ENCODE results near the gene COLGALT1.

Gene COLGALT1

GRCh38 chr19:17576758-17577456 is 21.5 kb downstream of the COLGALT1 start:
- Histone ChIP-seq H3K9me3 (ENCODE audit: control extremely low read depth in 1 of 5, control insufficient read depth in 4 of 5, insufficient read depth in 2 of 5, low read depth in 1 of 5, low read length in 4 of 5) (no peaks in the 10 kb centered on the region), H3K4me3 (ENCODE audit: control insufficient read depth in 1 of 7, extremely low read depth in 1 of 7, insufficient read depth in 4 of 7, low read depth in 2 of 7, low read length in 6 of 7) (no peak overlapping the region), H3K4me1 (ENCODE audit: control extremely low read depth in 1 of 4, control insufficient read depth in 4 of 4, insufficient read depth in 4 of 4, low read length in 3 of 4) (no peaks in the 10 kb centered on the region), H3K27me3 (replicated peaks in 2 of 5; ENCODE audit: control insufficient read depth in 4 of 5, insufficient read depth in 5 of 5, low read length in 4 of 5) (no peaks in the 10 kb centered on the region), H3K27ac (ENCODE audit: insufficient read depth in 1 of 2, low read depth in 1 of 2, low read length in 2 of 2, poor library complexity in 1 of 2, severe bottlenecking in 2 of 2) (no peak overlapping the region), H3K36me3 (ENCODE audit: control insufficient read depth in 4 of 4, insufficient read depth in 4 of 4, low read length in 3 of 4) (peaks cover 10 to 83% (median 61%) of the 10 kb centered on the region in 4 experiments)
- ChIA-PET CTCF (interaction anchor here (1.6 kb wide), 1 partner anchor 136 kb away, joined by 7 read pairs; no protein-coding TSS in a partner anchor), POLR2A (no interaction called here)
- DNase-seq = peak in 2 of 3 donors; percentile 21 to 56
- WGBS (ENCODE audit: insufficient coverage) = 94% methylated on average over 28 of the region's 34 CpGs

GRCh38 chr19:17577457-17578097 is 22.1 kb downstream of the COLGALT1 start:
- POLR2A ChIA-PET = no interaction called here
- no peak overlapping the region for H3K27ac ChIP-seq (ENCODE audit: insufficient read depth in 1 of 2, low read depth in 1 of 2, low read length in 2 of 2, poor library complexity in 1 of 2, severe bottlenecking in 2 of 2)
- H3K27me3 ChIP-seq (replicated peaks in 2 of 5; ENCODE audit: control insufficient read depth in 4 of 5, insufficient read depth in 5 of 5, low read length in 4 of 5) = no peaks in the 10 kb centered on the region
- no peak for DNase-seq
- no peak overlapping the region for H3K4me3 ChIP-seq (ENCODE audit: control insufficient read depth in 1 of 7, extremely low read depth in 1 of 7, insufficient read depth in 4 of 7, low read depth in 2 of 7, low read length in 6 of 7)
- H3K36me3 ChIP-seq (ENCODE audit: control insufficient read depth in 4 of 4, insufficient read depth in 4 of 4, low read length in 3 of 4) = peaks cover 11 to 84% (median 62%) of the 10 kb centered on the region in 4 experiments
- WGBS (ENCODE audit: insufficient coverage) = 97% methylated on average over 16 of the region's 22 CpGs
- CTCF ChIA-PET = no interaction called here
- H3K4me1 ChIP-seq (ENCODE audit: control extremely low read depth in 1 of 4, control insufficient read depth in 4 of 4, insufficient read depth in 4 of 4, low read length in 3 of 4) = no peaks in the 10 kb centered on the region
- no peaks in the 10 kb centered on the region for H3K9me3 ChIP-seq (ENCODE audit: control extremely low read depth in 1 of 5, control insufficient read depth in 4 of 5, insufficient read depth in 2 of 5, low read depth in 1 of 5, low read length in 4 of 5)

DNA sequence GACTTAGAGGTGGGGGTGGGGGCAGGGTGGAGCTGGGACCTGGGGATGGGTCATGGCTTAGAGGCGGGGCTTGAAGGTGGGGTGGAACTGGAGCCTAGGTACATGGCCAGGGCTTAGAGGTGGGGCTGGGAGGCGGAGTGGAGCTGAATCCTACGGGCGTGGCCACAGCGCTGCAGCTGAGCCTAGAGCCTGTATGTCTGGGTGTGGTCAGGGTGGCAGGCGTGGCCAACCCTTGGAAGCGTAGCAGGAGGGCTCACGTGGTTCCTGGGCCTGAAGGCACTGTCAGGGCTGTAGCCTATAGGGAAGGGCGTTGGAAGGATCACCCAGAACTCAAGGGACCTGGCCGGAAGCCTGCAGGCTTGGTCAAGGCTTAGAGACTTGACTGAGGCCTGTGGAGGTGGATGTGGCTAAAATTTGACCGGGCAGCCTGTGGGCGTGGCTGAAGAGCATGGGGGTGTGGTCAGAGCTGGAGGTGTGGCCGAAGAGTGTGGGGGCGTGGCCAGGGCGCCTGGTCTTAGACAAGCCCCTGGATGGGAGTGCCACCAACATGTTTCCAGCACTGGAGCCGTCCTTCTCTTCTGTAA is 24.3 kb downstream of the COLGALT1 start:
- POLR2A ChIA-PET = no interaction called here
- DNase-seq = peak in 2 of 3 donors; percentile 45 to 47
- Histone ChIP-seq H3K27me3 (replicated peaks in 2 of 5; ENCODE audit: control insufficient read depth in 4 of 5, insufficient read depth in 5 of 5, low read length in 4 of 5) (no peaks in the 10 kb centered on the region), H3K4me1 (ENCODE audit: control extremely low read depth in 1 of 4, control insufficient read depth in 4 of 4, insufficient read depth in 4 of 4, low read length in 3 of 4) (no peaks in the 10 kb centered on the region), H3K4me3 (ENCODE audit: control insufficient read depth in 1 of 7, extremely low read depth in 1 of 7, insufficient read depth in 4 of 7, low read depth in 2 of 7, low read length in 6 of 7) (no peak overlapping the region), H3K9me3 (ENCODE audit: control extremely low read depth in 1 of 5, control insufficient read depth in 4 of 5, insufficient read depth in 2 of 5, low read depth in 1 of 5, low read length in 4 of 5) (no peaks in the 10 kb centered on the region), H3K36me3 (ENCODE audit: control insufficient read depth in 4 of 4, insufficient read depth in 4 of 4, low read length in 3 of 4) (peaks cover 9 to 73% (median 54%) of the 10 kb centered on the region in 4 experiments), H3K27ac (ENCODE audit: insufficient read depth in 1 of 2, low read depth in 1 of 2, low read length in 2 of 2, poor library complexity in 1 of 2, severe bottlenecking in 2 of 2) (no peak overlapping the region)
- WGBS (ENCODE audit: insufficient coverage) = 90% methylated on average over 13 of the region's 16 CpGs
- CTCF ChIA-PET = interaction anchor here (1.1 to 1.4 kb wide), 3 partner anchors 10 to 114 kb away, joined by 3 to 4 read pairs (median 3); no protein-coding TSS in a partner anchor

- Histone ChIP-seq H3K27me3 (replicated peaks in 2 of 5; ENCODE audit: control insufficient read depth in 4 of 5, insufficient read depth in 5 of 5, low read length in 4 of 5) (no peaks in the 10 kb centered on the region), H3K9me3 (ENCODE audit: control extremely low read depth in 1 of 5, control insufficient read depth in 4 of 5, insufficient read depth in 2 of 5, low read depth in 1 of 5, low read length in 4 of 5) (no peaks in the 10 kb centered on the region), H3K4me1 (ENCODE audit: control extremely low read depth in 1 of 4, control insufficient read depth in 4 of 4, insufficient read depth in 4 of 4, low read length in 3 of 4) (no peaks in the 10 kb centered on the region), H3K27ac (ENCODE audit: insufficient read depth in 1 of 2, low read depth in 1 of 2, low read length in 2 of 2, poor library complexity in 1 of 2, severe bottlenecking in 2 of 2) (no peak overlapping the region), H3K4me3 (ENCODE audit: control insufficient read depth in 1 of 7, extremely low read depth in 1 of 7, insufficient read depth in 4 of 7, low read depth in 2 of 7, low read length in 6 of 7) (no peak overlapping the region), H3K36me3 (ENCODE audit: control insufficient read depth in 4 of 4, insufficient read depth in 4 of 4, low read length in 3 of 4) (peaks cover 9 to 70% (median 52%) of the 10 kb centered on the region in 4 experiments)
- ChIA-PET CTCF (interaction anchor here (1.1 to 1.4 kb wide), 3 partner anchors 10 to 115 kb away, joined by 3 to 4 read pairs (median 3); no protein-coding TSS in a partner anchor), POLR2A (no interaction called here)
- DNase-seq = no peak
- 93% methylated on average over 28 of the region's 28 CpGs for WGBS (ENCODE audit: insufficient coverage)
These were observed 25.2 kb downstream of the COLGALT1 start for GRCh38 chr19:17580470-17581144.

DNA sequence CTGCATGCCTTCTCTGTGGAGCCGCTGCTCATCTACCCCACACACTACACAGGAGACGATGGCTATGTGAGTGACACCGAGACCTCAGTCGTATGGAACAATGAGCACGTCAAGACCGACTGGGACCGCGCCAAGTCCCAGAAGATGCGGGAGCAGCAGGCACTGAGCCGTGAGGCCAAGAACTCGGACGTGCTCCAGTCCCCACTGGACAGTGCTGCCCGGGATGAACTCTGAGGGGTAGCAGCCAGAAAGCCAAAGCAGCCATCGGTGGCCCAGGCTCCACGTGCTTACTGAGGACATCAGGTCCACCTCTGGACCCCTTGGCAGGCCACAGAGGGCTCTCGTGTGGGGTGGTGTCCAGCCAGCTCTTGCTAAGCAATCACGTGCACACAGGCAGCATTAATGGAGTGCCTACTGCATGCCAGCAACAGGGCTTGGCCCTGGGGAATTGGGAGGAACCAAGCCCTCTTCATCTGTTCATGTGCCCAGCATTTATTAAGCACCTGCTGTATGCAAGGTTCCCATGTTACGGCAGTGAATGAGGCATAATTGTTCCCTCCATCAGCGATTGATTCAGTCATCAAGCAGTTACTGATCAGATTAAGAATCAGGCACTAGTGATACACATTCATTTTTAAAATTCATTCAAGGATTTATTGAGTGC is 25.9 kb downstream of the COLGALT1 start:
- no peaks in the 10 kb centered on the region for H3K4me1 ChIP-seq (ENCODE audit: control extremely low read depth in 1 of 4, control insufficient read depth in 4 of 4, insufficient read depth in 4 of 4, low read length in 3 of 4)
- ChIA-PET CTCF (no interaction called here), POLR2A (no interaction called here)
- H3K27ac ChIP-seq (ENCODE audit: insufficient read depth in 1 of 2, low read depth in 1 of 2, low read length in 2 of 2, poor library complexity in 1 of 2, severe bottlenecking in 2 of 2) = no peak overlapping the region
- no peak overlapping the region for H3K4me3 ChIP-seq (ENCODE audit: control insufficient read depth in 1 of 7, extremely low read depth in 1 of 7, insufficient read depth in 4 of 7, low read depth in 2 of 7, low read length in 6 of 7)
- peaks cover 9 to 63% (median 46%) of the 10 kb centered on the region in 4 experiments for H3K36me3 ChIP-seq (ENCODE audit: control insufficient read depth in 4 of 4, insufficient read depth in 4 of 4, low read length in 3 of 4)
- 96% methylated on average over 16 of the region's 19 CpGs for WGBS (ENCODE audit: insufficient coverage)
- H3K9me3 ChIP-seq (ENCODE audit: control extremely low read depth in 1 of 5, control insufficient read depth in 4 of 5, insufficient read depth in 2 of 5, low read depth in 1 of 5, low read length in 4 of 5) = no peaks in the 10 kb centered on the region
- no peaks in the 10 kb centered on the region for H3K27me3 ChIP-seq (replicated peaks in 2 of 5; ENCODE audit: control insufficient read depth in 4 of 5, insufficient read depth in 5 of 5, low read length in 4 of 5)
- DNase-seq = no peak

DNA sequence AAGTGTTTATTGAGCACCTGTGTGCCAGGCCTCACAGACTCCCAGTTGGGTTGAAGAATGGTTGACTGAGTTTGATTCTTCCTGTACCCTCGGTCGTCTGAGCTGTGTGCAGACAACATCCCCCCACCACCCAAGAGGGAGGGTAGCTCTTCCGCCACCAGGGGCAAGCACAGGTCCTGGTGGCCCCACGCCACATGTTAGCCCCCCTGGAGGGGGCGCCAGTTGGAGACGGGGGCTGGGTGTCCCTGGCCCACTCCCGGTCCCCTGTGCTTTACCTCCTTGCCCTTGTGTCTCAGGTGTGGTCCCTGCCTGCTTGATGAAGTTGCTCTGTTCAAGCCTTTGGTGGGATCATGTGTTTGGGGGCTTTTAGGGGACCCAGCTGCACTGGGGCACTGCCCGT is 27.2 kb downstream of the COLGALT1 start:
- ChIA-PET CTCF (no interaction called here), POLR2A (no interaction called here)
- peaks cover 9 to 51% (median 39%) of the 10 kb centered on the region in 4 experiments for H3K36me3 ChIP-seq (ENCODE audit: control insufficient read depth in 4 of 4, insufficient read depth in 4 of 4, low read length in 3 of 4)
- H3K4me1 ChIP-seq (ENCODE audit: control extremely low read depth in 1 of 4, control insufficient read depth in 4 of 4, insufficient read depth in 4 of 4, low read length in 3 of 4) = no peaks in the 10 kb centered on the region
- no peak overlapping the region for H3K4me3 ChIP-seq (ENCODE audit: control insufficient read depth in 1 of 7, extremely low read depth in 1 of 7, insufficient read depth in 4 of 7, low read depth in 2 of 7, low read length in 6 of 7)
- no peak overlapping the region for H3K27ac ChIP-seq (ENCODE audit: insufficient read depth in 1 of 2, low read depth in 1 of 2, low read length in 2 of 2, poor library complexity in 1 of 2, severe bottlenecking in 2 of 2)
- no peaks in the 10 kb centered on the region for H3K27me3 ChIP-seq (replicated peaks in 2 of 5; ENCODE audit: control insufficient read depth in 4 of 5, insufficient read depth in 5 of 5, low read length in 4 of 5)
- H3K9me3 ChIP-seq (ENCODE audit: control extremely low read depth in 1 of 5, control insufficient read depth in 4 of 5, insufficient read depth in 2 of 5, low read depth in 1 of 5, low read length in 4 of 5) = no peaks in the 10 kb centered on the region
- DNase-seq = no peak
- WGBS (ENCODE audit: insufficient coverage) = 100% methylated on average over 1 of the region's 8 CpGs

All from common myeloid progenitor, CD34-positive (primary cell).